Measurements from ENCODE around the gene ASAH2.

DNA sequence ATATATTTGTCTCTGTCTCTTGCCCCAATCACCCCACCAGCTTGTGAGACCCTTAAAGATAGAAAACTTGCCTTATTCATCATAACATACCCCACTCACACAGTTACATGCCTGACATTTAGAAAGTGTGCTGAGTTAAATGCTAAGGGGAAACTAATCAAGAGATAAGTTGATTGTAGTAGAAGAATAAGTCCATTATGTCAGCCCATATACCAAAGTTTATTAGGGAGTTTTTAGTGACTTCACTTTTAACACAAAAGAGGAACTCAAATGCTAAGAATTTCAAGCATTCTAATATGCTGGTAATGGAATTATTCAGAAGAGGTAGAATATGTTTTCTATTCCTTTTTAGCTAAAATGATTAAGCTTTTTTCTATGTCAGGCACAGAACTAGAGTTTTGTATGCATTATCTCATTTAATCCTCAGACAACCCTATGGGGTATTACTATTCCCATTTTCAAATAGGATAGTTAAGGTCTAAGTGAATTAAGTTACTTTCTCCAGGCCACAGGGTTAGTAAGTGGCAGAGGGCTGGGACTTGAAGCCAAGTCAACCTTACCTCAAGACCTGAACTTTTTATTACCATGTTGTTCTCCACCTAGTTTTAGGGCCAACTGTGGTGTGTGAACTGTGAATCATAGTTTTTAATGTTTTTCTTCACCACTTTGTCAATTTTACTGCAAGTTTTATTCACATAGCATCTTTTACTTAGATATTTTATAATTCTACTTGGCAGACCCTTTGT is 19.6 kb downstream of the ASAH2 start:
- TF ChIP-seq POLR2AphosphoS5 (IDR thresholded peaks at IDR 0.05; ENCODE audit: borderline replicate concordance, low read depth, low read length) (no peak), EZH2 (IDR thresholded peaks at IDR 0.05) (no peak), FOXP2 (optimal IDR thresholded peaks at IDR 0.05; ENCODE audit: control extremely low read depth, extremely low read length, insufficient read depth) (no peak)

Measured in SK-N-MC (cell line).